Common myeloid progenitor, CD34-positive (primary cell): ENCODE measurements around the gene SKA1.
"Not testable (repeated sequence)": the region's sequence is repeated elsewhere in the genome, so short reads cannot be mapped to it uniquely, and the experiment has no call there.

Experiments used
- CTCF ChIA-PET: fragments of 350-600 bp; sonication (Branson Sonifier 250); formaldehyde crosslinking; loops from one replicate; lab custom pipeline; 2021; ENCODE audit warnings: antibody characterized with exemption; lab: Charles Lee
- POLR2A ChIA-PET: fragments of 350-600 bp; sonication (Branson Sonifier 250); formaldehyde crosslinking; loops from one replicate; lab custom pipeline; 2021; ENCODE audit warnings: antibody characterized with exemption; lab: Charles Lee
- DNase-seq, 3 donors: peaks; one replicate each; pipeline versions ENCODE4 v3.0.0 to v3.0.0-alpha.2; 2013
- H3K27ac ChIP-seq, 2 experiments: 1 replicate in 1 of 2; 2 replicates in 1 of 2; pipeline ENCODE4 v1.7.0; 2013; ENCODE audit warnings: inconsistent platforms in 2 of 2, low read length in 2 of 2, mild to moderate bottlenecking in 2 of 2, low read depth in 1 of 2, moderate library complexity in 1 of 2; ENCODE audit not compliant: severe bottlenecking in 2 of 2, insufficient read depth in 1 of 2, poor library complexity in 1 of 2
- H3K27me3 ChIP-seq, 5 experiments: replicated peaks in 2 of 5; 1 replicate in 3 of 5; 2 replicates in 2 of 5; pipeline versions ENCODE4 v1.6.1 to v1.7.0; 2013; ENCODE audit warnings: low read length in 4 of 5, mild to moderate bottlenecking in 2 of 5, moderate library complexity in 2 of 5, inconsistent platforms in 1 of 5; ENCODE audit not compliant: insufficient read depth in 5 of 5, control insufficient read depth in 4 of 5
- H3K36me3 ChIP-seq, 4 experiments: 1 replicate in 2 of 4; 2 replicates in 2 of 4; pipeline versions ENCODE4 v1.6.1 to v1.7.0; 2013; ENCODE audit warnings: low read length in 3 of 4, control low read depth in 1 of 4, mild to moderate bottlenecking in 1 of 4; ENCODE audit not compliant: control insufficient read depth in 4 of 4, insufficient read depth in 4 of 4
- H3K4me1 ChIP-seq, 4 experiments: 1 replicate in 3 of 4; 2 replicates in 1 of 4; pipeline versions ENCODE4 v1.6.1 to v1.7.1; 2013; ENCODE audit warnings: low read length in 3 of 4, mild to moderate bottlenecking in 3 of 4, control low read depth in 1 of 4, inconsistent platforms in 1 of 4, moderate library complexity in 1 of 4; ENCODE audit not compliant: control insufficient read depth in 4 of 4, insufficient read depth in 4 of 4; ENCODE audit errors: control extremely low read depth in 1 of 4
- H3K4me3 ChIP-seq, 7 experiments: 1 replicate in 4 of 7; 2 replicates in 3 of 7; pipeline versions ENCODE4 v1.5.1 to v1.7.0; 2013; ENCODE audit warnings: mild to moderate bottlenecking in 7 of 7, low read length in 6 of 7, moderate library complexity in 6 of 7, inconsistent platforms in 2 of 7, low read depth in 2 of 7, control low read depth in 1 of 7; ENCODE audit not compliant: insufficient read depth in 4 of 7, control insufficient read depth in 1 of 7; ENCODE audit errors: extremely low read depth in 1 of 7
- H3K9me3 ChIP-seq, 5 experiments: 1 replicate in 4 of 5; 2 replicates in 1 of 5; pipeline versions ENCODE4 v1.6.1 to v1.7.1; 2013; ENCODE audit warnings: low read length in 4 of 5, mild to moderate bottlenecking in 2 of 5, inconsistent platforms in 1 of 5, low read depth in 1 of 5, moderate library complexity in 1 of 5; ENCODE audit not compliant: control insufficient read depth in 4 of 5, insufficient read depth in 2 of 5; ENCODE audit errors: control extremely low read depth in 1 of 5
- WGBS: methylation state at CpG from one replicate; pipeline ENCODE4 v1.1.5; 2013; ENCODE audit not compliant: insufficient coverage; 5-methylcytosine and 5-hydroxymethylcytosine counted together

SKA1 gene

DNA sequence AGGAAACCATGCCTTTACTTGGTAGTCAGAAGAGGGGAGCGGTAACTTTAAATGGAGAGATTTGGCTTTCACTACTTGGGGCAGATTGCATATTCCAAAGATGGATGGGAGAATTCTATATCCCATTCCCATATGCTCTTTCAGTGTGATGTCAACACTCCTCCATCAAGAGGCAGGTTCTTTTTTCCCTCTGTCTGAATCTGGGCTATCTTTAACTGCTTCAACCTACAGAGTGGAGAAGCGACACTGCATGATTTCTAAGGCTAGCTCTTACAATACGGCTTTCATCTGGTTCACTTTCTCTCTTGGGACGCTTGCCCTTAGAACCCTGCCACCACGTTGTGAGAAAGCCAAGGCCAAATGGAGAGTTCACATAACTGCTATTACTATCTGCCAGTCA lies 34.4 kb downstream of the SKA1 start:
- Histone ChIP-seq H3K4me1 (no peaks in the 10 kb centered on the region), H3K27ac (no peak overlapping the region), H3K9me3 (peaks cover 0 to 2% (median 0%) of the 10 kb centered on the region in 5 experiments), H3K4me3 (no peak overlapping the region), H3K36me3 (no peaks in the 10 kb centered on the region), H3K27me3 (peaks cover 5 to 47% (median 21%) of the 10 kb centered on the region in 5 experiments)
- ChIA-PET POLR2A (no interaction called here), CTCF (no interaction called here)
- WGBS, result 97% methylated on average over 4 of the region's 5 CpGs
- DNase-seq, result no peak

DNA sequence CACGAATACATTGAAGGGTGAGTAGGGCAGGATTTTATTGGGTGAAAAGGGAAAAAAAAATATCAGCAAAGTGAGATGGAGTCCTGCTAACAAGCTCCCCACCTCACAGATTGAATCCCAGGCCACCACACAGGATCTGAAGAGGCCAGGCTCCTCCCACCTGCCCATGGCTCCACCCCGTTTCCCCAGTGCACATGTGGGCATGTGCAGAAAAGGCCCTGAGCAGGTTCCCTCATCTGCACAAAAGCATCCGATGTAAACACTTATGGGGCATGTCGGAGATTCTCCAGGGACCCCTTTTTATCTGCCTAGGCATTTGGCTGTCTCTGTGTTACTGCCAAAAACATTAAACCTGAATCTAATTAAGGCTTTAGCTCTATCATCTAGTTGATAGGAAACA lies 35.2 kb downstream of the SKA1 start:
- Histone ChIP-seq H3K9me3 (peaks cover 0 to 2% (median 0%) of the 10 kb centered on the region in 5 experiments), H3K27me3 (peaks cover 2 to 40% (median 20%) of the 10 kb centered on the region in 5 experiments), H3K36me3 (no peaks in the 10 kb centered on the region), H3K4me3 (no peak overlapping the region), H3K4me1 (no peaks in the 10 kb centered on the region), H3K27ac (no peak overlapping the region)
- CTCF ChIA-PET, result interaction anchor here (1.0 kb wide), 1 partner anchor 18 kb away, joined by 3 read pairs; no protein-coding TSS in a partner anchor
- POLR2A ChIA-PET, result no interaction called here
- WGBS, result 93% methylated on average over 3 of the region's 4 CpGs
- no peak for DNase-seq

DNA sequence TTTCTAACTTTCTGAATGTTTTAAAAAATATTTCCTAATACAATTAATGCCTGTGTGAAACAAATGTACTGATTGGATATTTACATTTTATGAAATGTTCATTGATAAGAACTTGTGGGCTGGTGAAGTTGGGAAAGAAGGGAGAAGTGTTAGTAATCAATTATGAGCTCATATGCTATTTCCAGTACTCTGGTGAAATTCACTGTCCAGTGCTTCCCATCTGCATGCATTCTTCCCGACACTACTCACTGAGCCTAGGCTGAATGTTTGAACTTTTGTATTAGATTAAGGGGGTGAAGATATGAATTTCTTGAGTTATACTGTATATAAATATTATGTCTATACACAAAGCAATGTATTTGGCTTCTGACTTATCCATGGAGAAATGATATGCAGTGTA lies 36.0 kb downstream of the SKA1 start:
- Histone ChIP-seq H3K4me1 (no peaks in the 10 kb centered on the region), H3K27ac (no peak overlapping the region), H3K4me3 (no peak overlapping the region), H3K9me3 (no peaks in the 10 kb centered on the region), H3K27me3 (peaks cover 2 to 31% (median 12%) of the 10 kb centered on the region in 5 experiments), H3K36me3 (no peaks in the 10 kb centered on the region)
- POLR2A ChIA-PET, result no interaction called here
- DNase-seq, result no peak
- CTCF ChIA-PET, result interaction anchor here (0.7 to 1.0 kb wide), 2 partner anchors 19 to 52 kb away, joined by 3 to 4 read pairs; no protein-coding TSS in a partner anchor
- no CpG with 5 or more reads among the region's 1 CpG for WGBS

DNA sequence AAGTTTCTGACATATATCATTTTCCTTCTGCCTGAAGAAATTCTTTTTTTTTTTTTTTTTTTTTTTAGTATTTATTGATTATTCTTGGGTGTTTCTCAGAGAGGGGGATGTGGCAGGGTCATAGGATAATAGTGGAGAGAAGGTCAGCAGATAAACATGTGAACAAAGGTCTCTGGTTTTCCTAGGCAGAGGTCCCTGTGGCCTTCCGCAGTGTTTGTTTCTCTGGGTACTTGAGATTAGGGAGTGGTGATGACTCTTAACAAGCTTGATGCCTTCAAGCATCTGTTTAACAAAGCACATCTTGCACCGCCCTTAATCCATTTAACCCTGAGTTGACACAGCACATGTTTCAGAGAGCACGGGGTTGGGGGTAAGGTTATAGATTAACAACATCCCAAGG lies 42.0 kb downstream of the SKA1 start:
- H3K27ac ChIP-seq, CTCF ChIA-PET, H3K36me3 ChIP-seq, H3K4me1 ChIP-seq, H3K27me3 ChIP-seq, DNase-seq, H3K4me3 ChIP-seq, H3K9me3 ChIP-seq, POLR2A ChIA-PET: not testable (repeated sequence)
- no CpG with 5 or more reads among the region's 3 CpGs for WGBS

DNA sequence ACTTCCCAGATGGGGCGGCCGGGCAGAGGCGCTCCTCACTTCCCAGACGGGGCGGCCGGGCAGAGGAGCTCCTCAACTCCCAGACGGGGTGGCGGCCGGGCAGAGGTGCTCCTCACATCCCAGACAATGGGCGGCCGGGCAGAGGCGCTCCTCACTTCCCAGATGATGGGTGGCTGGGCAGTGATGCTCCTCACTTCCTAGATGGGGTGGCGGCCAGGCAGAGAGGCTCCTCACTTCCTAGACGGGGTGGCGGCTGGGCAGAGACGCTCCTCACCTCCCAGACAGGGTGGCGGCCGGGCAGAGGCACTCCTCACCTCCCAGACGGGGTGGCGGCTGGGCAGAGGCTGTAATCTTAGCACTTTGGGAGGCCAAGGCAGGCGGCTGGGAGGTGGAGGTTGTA lies 42.9 kb downstream of the SKA1 start:
- CTCF ChIA-PET, POLR2A ChIA-PET: not testable (repeated sequence)

DNA sequence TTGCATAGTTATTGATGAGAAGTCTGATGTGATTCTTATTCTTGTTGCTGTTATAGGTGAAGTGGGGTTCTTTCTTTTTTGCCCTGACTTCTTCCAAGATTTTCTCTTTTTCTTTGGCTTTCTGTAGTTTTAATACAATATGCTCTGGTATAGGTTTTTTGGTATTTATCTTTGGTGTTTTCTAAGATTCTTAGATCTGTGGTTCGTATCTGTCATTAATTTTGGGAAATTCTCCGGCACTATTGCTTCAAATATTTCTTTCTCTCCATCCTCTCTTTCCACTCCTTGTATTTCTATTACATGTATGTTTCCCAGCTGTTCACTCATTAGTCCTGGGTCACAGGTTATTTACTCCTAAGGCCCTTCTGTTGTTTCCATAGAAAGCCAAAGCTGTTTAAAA lies 43.8 kb downstream of the SKA1 start:
- peaks cover 0 to 2% (median 0%) of the 10 kb centered on the region in 5 experiments for H3K27me3 ChIP-seq
- 100% methylated on average over 1 of the region's 2 CpGs for WGBS
- CTCF ChIA-PET, result no interaction called here

More for the DNA sequence above, 42.9 kb downstream of the SKA1 start:
- not testable (repeated sequence) for H3K27ac ChIP-seq, DNase-seq, H3K36me3 ChIP-seq, H3K4me1 ChIP-seq, H3K4me3 ChIP-seq, H3K27me3 ChIP-seq, H3K9me3 ChIP-seq
- 100% methylated on average over 9 of the region's 21 CpGs for WGBS

DNA sequence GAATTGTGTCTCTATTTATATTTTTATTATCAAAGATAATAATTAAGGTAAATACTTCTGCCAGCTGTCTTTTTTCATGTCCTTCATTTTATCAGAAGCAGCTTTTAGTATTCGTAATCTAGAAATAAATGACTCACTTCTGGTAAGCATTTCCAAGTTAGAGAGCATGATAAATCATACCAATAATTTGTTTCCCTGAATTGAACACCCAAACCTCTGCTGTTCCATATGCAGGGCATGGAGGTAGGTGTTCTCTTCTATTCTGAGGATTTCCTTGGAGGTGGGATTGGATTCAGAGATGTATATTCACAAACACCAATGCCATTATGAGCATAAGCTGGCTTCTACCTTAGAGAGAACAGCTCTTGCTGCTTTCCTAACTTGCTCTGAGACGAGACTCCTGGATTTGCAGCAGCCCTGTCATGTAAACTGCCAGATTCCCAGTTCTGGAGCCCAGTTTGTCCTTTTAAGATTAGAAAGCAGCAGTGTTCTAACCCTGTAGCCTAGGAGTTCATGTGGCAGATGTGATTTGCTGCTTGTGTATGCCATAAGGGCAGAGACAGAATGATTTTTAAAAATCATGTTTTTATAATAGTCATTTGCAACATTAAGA lies 47.5 kb downstream of the SKA1 start:
- H3K27ac ChIP-seq, result no peak overlapping the region
- WGBS, result 100% methylated on average over 1 of the region's 2 CpGs
- ChIA-PET POLR2A (no interaction called here), CTCF (no interaction called here)
- H3K4me1 ChIP-seq, result no peaks in the 10 kb centered on the region
- no peaks in the 10 kb centered on the region for H3K36me3 ChIP-seq
- peaks cover 0 to 2% (median 0%) of the 10 kb centered on the region in 5 experiments for H3K27me3 ChIP-seq
- H3K9me3 ChIP-seq, result peaks cover 0 to 10% (median 4%) of the 10 kb centered on the region in 5 experiments
- H3K4me3 ChIP-seq, result no peak overlapping the region
- DNase-seq, result no peak

More for the DNA sequence above, 43.8 kb downstream of the SKA1 start:
- no peaks in the 10 kb centered on the region for H3K36me3 ChIP-seq
- no peak for DNase-seq
- POLR2A ChIA-PET, result no interaction called here
- no peaks in the 10 kb centered on the region for H3K4me1 ChIP-seq
- H3K4me3 ChIP-seq, result no peak overlapping the region
- H3K9me3 ChIP-seq, result peaks cover 0 to 4% (median 0%) of the 10 kb centered on the region in 5 experiments
- H3K27ac ChIP-seq, result no peak overlapping the region
